Cardiac muscle cell (in vitro differentiated cells and primary cell): ENCODE measurements around the gene MNX1. TPM values are rescaled to one million over a fixed set of nuclear protein-coding genes. Genes with fewer than 3 reads are reported as not detected.
A peak's percentile ranks its signal among the peaks of the same experiment; 100 is the strongest.

Experiments
- DNase-seq, 2 donors: peaks; one replicate each; pipeline versions ENCODE4 v3.0.0 to v3.0.0-alpha.2; 2010 to 2017; ENCODE audit warnings: low read depth in 1 of 2, low spot score in 1 of 2
- H3K27ac ChIP-seq: fragments of 200-600 bp; sonication (generic); 2 replicates; pipeline ENCODE4 v1.5.1; 2016
- H3K27me3 ChIP-seq: fragments of 200-600 bp; sonication (generic); 2 replicates; pipeline ENCODE4 v1.6.0; 2016; ENCODE audit warnings: control low read depth
- H3K36me3 ChIP-seq: fragments of 200-600 bp; sonication (generic); 2 replicates; pipeline ENCODE4 v1.5.1; 2016; ENCODE audit warnings: control low read depth
- H3K4me1 ChIP-seq: fragments of 200-600 bp; sonication (generic); 2 replicates; pipeline ENCODE4 v1.8.1; 2017; ENCODE audit warnings: low read depth, mild to moderate bottlenecking, mixed run types
- H3K4me3 ChIP-seq: fragments of 200-600 bp; sonication (generic); 2 replicates; pipeline ENCODE4 v1.5.1; 2016; ENCODE audit warnings: mild to moderate bottlenecking
- H3K9me3 ChIP-seq: fragments of 200-600 bp; sonication (generic); 2 replicates; pipeline ENCODE4 v1.5.1; 2017; ENCODE audit warnings: low read depth, mild to moderate bottlenecking, control low read depth
- CTCF ChIP-seq: IDR thresholded peaks from 2 replicates; pipeline ENCODE4 v1.5.1; 2012; ENCODE audit warnings: low read depth, mild to moderate bottlenecking, low read length
- polyA plus RNA-seq: library from polyadenylated mRNA; unstranded; fragments of >200 nt; fragmentation: Nextera tagmentation; extraction: Ambion mirVana; gene quantifications from 2 replicates; pipeline ENCODE4 v1.2.1, GENCODE V29; 2016
- total RNA-seq: library from RNA; depleted of rRNA; stranded (reverse); fragments of >200 nt; gene quantifications from 2 replicates; pipeline ENCODE4 v1.2.3, GENCODE V29; 2016

The MNX1 gene
- total and polyA plus RNA-seq, 2 experiments from 2014 or later: 0.35 to 0.77 TPM

- H3K4me1 ChIP-seq: no peaks in the 10 kb centered on the region
- peaks cover 19% of the 10 kb centered on the region for H3K36me3 ChIP-seq
- TF ChIP-seq CTCF: no peak
- H3K4me3 ChIP-seq: no peak overlapping the region
- no peaks in the 10 kb centered on the region for H3K27me3 ChIP-seq
- no peaks in the 10 kb centered on the region for H3K9me3 ChIP-seq
- no peak overlapping the region for H3K27ac ChIP-seq
- peak in 1 of 2 donors; percentile 24 for DNase-seq
Measured at GRCh38 chr7:156969972-156970420, 40.5 kb downstream of the MNX1 start.

GRCh38 chr7:156968183-156968582 is 42.3 kb downstream of the MNX1 start:
- no peak for TF ChIP-seq CTCF
- Histone ChIP-seq H3K36me3 (peaks cover 35% of the 10 kb centered on the region), H3K4me3 (no peak overlapping the region), H3K27ac (no peak overlapping the region), H3K27me3 (no peaks in the 10 kb centered on the region), H3K4me1 (no peaks in the 10 kb centered on the region), H3K9me3 (no peaks in the 10 kb centered on the region)
- no peak for DNase-seq

GRCh38 chr7:156966387-156966786 is 44.1 kb downstream of the MNX1 start:
- TF ChIP-seq CTCF: no peak
- no peaks in the 10 kb centered on the region for H3K9me3 ChIP-seq
- H3K4me3 ChIP-seq: no peak overlapping the region
- no peak for DNase-seq
- no peaks in the 10 kb centered on the region for H3K4me1 ChIP-seq
- H3K27me3 ChIP-seq: no peaks in the 10 kb centered on the region
- no peak overlapping the region for H3K27ac ChIP-seq
- peaks cover 47% of the 10 kb centered on the region for H3K36me3 ChIP-seq

GRCh38 chr7:156964971-156965370 is 45.5 kb downstream of the MNX1 start:
- Histone ChIP-seq H3K9me3 (no peaks in the 10 kb centered on the region), H3K4me3 (no peak overlapping the region), H3K27me3 (no peaks in the 10 kb centered on the region), H3K36me3 (peaks cover 56% of the 10 kb centered on the region), H3K4me1 (no peaks in the 10 kb centered on the region), H3K27ac (no peak overlapping the region)
- no peak for TF ChIP-seq CTCF
- no peak for DNase-seq

GRCh38 chr7:156963472-156963871 is 47.0 kb downstream of the MNX1 start:
- Histone ChIP-seq H3K27me3 (no peaks in the 10 kb centered on the region), H3K27ac (no peak overlapping the region), H3K4me1 (no peaks in the 10 kb centered on the region), H3K36me3 (peaks cover 58% of the 10 kb centered on the region), H3K9me3 (no peaks in the 10 kb centered on the region), H3K4me3 (no peak overlapping the region)
- no peak for TF ChIP-seq CTCF
- no peak for DNase-seq

- DNase-seq: no peak
- no peak for TF ChIP-seq CTCF
- Histone ChIP-seq H3K27ac (no peak overlapping the region), H3K9me3 (no peaks in the 10 kb centered on the region), H3K27me3 (no peaks in the 10 kb centered on the region), H3K36me3 (peaks cover 60% of the 10 kb centered on the region), H3K4me1 (no peaks in the 10 kb centered on the region), H3K4me3 (no peak overlapping the region)
Measured at GRCh38 chr7:156962897-156963296, 47.6 kb downstream of the MNX1 start.
